ENCODE results near the gene OR10G7.

Gene OR10G7

DNA sequence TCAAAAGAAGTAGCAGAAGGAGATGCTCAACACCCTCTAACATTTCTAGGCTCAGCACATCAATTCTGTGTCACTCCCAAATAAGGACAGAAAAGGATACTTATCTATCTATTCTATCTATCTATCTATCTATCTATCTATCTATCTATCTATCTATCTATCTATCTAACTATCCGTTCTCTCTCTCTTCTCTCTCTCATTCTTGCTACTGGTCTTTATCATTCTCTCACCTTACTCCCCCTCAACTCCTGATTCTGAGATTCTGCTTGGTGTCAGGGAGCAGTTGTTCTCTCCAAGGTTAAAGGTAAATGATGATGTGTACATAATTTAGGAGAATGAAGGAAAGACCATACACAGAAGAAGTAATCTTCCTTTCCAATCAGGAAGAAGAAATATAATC lies 46.0 kb downstream of the OR10G7 start, which contains the start of gene OR10G6:
TSS of gene OR10G6 (minus strand) at position 43 of the 400 bp plus-strand sequence. CDS start at position 43, 0 bp downstream.
- in situ Hi-C loops (cut with MboI; ENCODE audit: low sequenced_read_pairs, unreplicated experiment), result no loop called here
- no peak for TF ChIP-seq CTCF (IDR thresholded peaks at IDR 0.05; ENCODE audit: borderline replicate concordance, control extremely low read depth, extremely low read depth, insufficient read depth, missing control alignments)

More for the DNA sequence above, 46.0 kb downstream of the OR10G7 start, which contains the start of gene OR10G6:
- no peak for DNase-seq (ENCODE audit: low spot score)
